Limb (tissue), 2 donors: ENCODE results near the gene DPEP1.
"Not testable (repeated sequence)": the region's sequence is repeated elsewhere in the genome, so short reads cannot be mapped to it uniquely, and the experiment has no call there.

Experiments
- DNase-seq, 2 donors: peaks; one replicate each; pipeline ENCODE4 v3.0.0-alpha.2; 2016; ENCODE audit errors: extremely low spot score in 2 of 2

The DPEP1 gene

DNA sequence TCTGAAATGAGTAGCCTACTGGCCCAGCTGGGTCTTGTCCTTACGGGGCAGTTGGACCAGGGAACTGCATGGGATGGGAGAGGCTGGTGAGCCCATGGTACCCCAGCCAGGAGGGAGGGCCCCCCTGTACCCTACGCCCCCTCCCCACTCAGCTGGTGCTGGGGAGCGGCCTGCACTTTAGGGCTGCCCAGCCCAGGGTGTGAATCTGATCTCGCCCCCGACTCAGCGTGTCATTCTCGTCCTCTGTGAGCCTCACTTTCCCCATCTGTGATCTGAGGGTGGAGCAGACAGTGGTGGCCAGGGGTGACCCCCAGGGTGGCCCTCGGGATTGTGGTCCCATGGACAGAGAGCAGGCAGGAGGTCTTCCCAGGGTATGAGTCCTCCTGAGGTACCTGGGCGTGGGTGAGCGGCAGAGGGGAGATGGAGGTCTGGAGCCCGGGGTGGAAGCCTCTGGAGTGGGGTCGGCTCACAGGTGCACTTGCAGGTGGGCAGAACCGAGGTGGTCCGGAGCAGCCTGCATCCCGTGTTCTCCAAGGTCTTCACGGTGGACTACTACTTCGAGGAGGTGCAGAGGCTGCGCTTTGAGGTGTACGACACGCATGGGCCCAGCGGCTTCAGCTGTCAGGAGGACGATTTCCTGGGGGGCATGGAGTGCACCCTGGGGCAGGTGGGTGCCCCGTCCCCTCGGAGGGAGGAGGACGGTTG, 36.2 kb upstream of the DPEP1 start:
- no peak for DNase-seq

GRCh38 chr16:89579351-89579750, 34.1 kb upstream of the DPEP1 start:
- DNase-seq, result no peak

DNA sequence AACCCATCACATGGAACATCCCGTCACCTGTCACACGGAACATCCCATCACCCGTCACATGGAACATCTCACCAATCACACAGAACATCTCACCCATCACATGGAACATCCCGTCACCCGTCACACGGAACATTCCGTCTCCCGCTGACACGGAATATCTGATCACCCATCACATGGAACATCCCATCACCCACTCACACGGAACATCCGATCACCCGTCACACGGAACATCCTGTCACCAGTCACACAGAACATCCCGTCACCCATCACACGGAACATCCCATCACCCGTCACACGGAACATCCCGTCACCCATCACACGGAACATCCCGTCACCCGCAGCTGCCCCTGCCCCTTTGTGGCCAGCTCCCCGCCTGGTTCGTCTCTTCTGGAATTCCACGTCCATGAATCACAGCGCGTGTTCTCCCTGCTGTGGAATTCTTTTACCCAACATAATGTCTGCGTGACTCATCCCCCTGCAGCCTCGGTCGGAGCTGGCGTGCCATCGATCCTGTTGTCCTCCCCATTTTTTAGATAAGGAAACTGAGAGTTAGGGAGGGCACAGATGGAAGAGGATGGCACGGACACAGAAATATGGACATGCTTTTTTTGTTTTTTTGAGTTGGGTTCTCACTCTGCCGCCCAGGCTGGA, 32.3 kb upstream of the DPEP1 start:
- DNase-seq, result no peak

DNA sequence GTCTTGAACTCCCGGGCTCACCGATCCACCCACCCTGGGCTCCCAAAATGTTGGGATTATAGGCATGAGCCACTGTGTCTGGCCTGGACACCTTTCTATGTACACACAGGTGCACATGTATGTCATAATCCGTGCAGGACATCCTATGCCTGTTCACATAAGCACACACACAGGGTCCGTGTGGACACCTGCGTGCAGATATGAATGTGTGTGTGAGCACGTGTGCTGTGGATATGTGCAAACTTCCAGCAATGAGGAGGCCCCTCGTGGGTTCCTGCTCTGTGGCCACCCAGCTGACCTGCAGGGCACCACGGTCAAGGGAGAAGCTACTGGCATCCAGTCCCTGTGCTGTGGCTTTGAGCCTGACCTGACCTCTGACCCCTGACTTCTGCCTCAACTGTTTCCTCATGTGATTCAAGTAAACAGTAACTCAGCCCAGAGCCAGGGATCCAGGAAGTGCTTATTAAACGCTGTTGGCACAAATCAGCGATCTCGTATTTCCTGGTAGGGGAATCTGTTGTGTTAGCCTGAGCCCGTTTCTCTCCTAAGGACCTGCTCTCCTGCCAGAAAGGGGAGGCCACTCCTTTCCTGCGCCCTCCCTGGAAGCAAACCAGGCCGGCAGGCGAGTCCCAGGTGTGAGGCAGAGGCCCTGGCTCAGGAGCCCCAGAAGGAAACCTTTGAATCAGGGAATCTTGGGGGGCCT, 31.4 kb upstream of the DPEP1 start:
- no peak for DNase-seq

DNA sequence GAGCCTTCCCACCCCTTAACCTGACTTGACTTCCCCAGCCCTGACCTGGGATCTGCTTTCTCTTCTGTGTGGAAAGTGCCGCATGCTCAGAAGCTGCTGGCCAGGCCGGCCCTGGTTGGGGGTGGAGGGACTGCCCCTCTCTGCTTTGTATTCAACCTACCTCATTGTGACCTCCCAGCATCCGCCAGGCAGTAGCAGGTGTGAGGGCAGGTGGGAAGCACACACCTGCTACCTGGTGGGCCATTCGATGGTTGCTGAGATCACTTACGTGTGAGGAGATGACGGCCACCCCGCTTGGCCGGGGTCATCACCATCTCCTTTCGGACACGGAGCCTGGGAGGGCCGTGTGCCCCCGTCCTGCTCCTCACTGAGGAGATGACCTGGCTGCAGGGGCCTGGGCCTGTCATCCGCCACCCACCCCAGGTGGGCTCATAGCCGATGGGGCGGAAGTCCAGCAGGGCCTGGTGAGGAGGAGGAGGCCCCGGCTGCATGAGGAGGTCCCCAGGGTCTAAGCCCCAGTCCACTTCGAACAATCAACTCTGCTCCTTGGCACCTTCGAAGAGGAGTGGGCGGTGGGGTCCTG, 30.7 kb upstream of the DPEP1 start:
- no peak for DNase-seq

- DNase-seq, result no peak
These were observed 30.1 kb upstream of the DPEP1 start for GRCh38 chr16:89583197-89583894.

DNA sequence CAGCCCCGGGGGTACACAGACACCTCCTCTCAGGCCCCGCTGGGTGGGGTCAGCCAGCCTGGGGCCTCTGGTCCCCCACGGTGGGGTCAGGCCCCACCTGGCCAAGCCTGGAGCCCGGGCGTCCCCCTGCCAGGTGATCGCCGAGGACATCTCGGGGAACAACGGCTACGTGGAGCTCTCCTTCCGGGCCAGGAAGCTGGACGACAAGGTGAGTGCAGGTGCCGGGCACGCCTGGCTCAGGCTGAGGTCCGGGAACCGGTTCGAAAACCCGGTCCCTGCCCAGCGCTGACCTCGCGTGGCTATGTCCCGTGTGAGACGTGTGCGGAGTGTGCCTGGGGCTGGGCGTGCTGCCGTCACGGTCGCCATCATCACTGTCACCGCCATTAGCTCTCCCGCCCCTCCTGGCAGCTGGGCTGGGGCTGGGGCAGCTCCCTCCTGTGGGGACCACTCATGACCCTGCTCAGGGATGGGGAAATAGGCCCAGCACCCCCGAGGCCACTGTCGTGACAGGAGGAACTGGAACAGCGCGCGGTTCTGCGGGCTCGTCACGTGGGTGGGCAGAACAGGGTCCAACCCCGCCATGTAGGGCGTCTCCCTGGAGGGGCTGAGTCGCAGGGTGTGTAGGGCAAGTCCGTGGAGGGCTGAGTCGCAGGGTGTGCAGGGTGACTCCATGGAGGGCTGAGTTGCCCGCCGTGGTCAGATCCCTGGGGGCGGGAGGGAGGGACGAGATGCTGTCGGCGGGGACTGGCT, 29.4 kb upstream of the DPEP1 start:
- DNase-seq, result no peak

DNA sequence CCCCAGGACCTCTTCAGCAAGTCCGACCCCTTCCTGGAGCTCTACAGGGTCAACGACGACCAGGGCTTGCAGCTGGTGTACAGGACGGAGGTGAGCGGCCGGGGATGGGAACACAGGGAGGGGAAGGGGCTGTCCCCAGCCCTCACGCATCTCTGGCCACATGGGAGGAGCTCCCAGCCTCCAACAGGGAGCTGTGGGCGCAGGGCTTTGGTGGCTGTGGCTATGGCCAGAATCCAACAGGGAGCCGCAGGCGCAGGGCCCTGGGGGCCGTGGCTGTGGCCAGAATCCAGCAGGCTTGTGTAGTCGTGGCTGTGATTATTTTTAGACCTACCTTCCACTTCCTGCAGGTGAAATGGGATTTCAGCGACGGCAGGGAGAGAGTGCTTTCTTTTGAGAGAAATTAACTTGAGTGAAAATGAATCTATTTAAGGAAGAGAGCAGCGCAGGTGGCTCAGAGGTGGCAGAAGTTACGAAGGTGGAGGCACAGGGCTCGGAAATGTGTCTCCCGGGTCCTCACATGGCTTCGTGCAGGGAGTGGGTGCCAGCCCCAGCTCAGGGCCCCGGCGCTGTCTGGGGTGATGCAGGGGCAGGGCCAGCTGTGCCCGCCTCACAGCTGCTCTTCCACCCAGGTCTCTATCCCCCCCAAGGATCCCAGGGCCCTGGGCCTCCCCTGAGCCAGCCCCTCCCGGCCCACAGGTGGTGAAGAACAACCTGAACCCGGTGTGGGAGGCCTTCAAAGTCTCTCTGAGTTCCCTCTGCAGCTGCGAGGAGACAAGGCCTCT, 28.5 kb upstream of the DPEP1 start:
- no peak for DNase-seq

DNA sequence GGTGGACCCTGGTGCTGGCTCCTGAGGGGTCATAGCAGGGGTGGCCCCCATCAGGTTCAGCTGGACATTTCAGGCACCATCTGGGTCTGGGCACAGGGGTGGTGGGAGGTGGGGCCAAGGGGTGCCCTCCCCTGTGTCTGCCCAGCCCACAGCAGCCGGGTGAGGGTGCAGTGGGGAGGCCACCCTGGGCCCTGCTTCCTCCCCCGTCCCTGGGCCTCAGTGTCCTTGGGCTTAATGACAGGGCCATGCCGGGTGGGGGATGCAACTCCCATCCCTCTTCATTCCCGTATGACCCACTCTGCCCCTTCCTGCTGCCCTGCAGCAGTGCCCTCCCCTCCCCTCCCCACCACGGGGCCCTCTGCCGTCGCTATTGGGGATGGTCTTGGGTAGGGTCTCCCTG, 27.2 kb upstream of the DPEP1 start:
- DNase-seq, result no peak

DNA sequence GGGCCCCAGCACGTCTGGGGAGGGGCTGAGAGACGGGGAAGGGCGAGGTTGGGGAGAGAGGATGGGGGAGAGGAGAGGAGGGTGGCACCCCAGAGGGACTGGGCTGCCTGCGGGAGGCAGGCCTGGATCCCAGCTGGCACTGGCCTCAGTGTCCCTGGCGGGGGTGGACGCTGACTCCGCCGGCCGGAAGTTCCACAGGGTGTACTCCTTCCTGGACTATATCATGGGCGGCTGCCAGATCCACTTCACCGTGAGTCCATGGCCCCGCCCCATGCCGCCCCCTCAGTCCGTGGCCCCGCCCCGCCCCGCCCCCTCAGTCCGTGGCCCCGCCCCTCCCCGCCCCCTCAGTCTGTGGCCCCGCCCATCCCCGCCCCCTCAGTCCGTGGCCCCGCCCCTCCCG, 26.6 kb upstream of the DPEP1 start:
- DNase-seq, result no peak

GRCh38 chr16:89587676-89588075, 25.8 kb upstream of the DPEP1 start:
- DNase-seq, result not testable (repeated sequence)

- DNase-seq, result no peak
These were observed 24.9 kb upstream of the DPEP1 start for GRCh38 chr16:89588413-89589109.

GRCh38 chr16:89589241-89589926, 24.1 kb upstream of the DPEP1 start:
- DNase-seq, result no peak

DNA sequence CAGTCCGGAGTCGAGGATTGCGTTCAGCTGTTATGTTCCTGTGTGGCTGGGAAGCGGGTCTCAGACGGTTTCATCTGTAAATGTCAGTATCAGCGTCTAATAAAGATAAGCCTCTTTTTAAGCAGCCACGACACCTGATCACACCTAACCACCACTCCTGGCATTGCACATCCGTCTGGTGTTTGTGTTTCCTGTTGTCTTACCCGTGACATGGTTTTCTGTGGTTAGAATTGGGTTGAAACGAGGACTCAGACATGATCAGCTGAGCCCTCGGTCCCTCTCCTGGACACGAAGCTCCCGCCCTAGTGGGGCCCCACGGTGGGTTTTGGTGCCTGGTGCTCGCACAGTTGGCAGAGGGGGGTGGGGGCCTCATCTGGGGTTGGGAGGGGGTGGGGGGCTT, 19.6 kb upstream of the DPEP1 start:
- no peak for DNase-seq

DNA sequence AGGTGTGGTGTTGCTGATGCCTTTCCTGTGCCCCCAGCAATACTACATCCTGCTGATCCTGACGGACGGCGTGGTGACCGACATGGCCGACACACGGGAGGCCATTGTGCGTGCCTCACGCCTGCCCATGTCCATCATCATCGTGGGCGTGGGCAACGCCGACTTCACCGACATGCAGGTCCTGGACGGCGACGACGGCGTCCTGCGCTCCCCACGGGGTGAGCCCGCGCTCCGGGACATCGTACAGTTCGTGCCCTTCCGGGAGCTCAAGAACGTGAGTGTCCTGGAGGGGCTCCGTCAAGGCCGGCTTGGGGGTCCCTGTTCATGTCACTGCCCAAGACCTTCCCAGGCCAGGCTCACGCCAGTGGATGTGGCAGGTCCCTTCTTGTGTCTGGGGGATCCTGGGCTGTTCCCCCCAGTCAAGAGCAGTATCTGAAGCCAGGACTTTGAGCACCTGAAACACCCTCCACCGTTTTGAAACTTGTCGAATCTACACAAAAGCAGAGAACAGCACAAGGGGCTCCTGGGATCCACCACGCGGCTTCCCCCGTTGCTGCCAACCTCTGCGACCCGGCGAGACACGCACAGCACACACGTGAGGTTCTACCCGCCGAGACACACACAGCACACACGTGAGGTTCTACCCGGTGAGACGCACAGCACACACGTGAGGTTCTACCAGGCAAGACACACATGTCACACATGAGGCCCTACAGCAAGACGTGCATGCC, 17.9 kb upstream of the DPEP1 start:
- DNase-seq, result no peak

GRCh38 chr16:89596061-89596689, 17.3 kb upstream of the DPEP1 start:
- DNase-seq, result no peak

GRCh38 chr16:89596957-89597649, 16.3 kb upstream of the DPEP1 start:
- no peak for DNase-seq
